CD4-positive, alpha-beta memory T cell (primary cell): ENCODE results near the gene B4GALT7. TPM values are rescaled to one million over a fixed set of nuclear protein-coding genes. Genes with fewer than 3 reads are reported as not detected.
A peak's percentile ranks its signal among the peaks of the same experiment; 100 is the strongest.
"Not testable (repeated sequence)": the region's sequence is repeated elsewhere in the genome, so short reads cannot be mapped to it uniquely, and the experiment has no call there.

ENCODE experiments used
- CTCF ChIA-PET: fragments of 350-600 bp; sonication (Branson Sonifier 250); formaldehyde crosslinking; loops from one replicate; lab custom pipeline; 2021; ENCODE audit warnings: inconsistent platforms; ENCODE audit not compliant: partially characterized antibody; lab: Charles Lee
- POLR2A ChIA-PET: fragments of 350-600 bp; sonication (Branson Sonifier 250); formaldehyde crosslinking; loops from one replicate; lab custom pipeline; 2021; ENCODE audit not compliant: partially characterized antibody; lab: Charles Lee
- DNase-seq, 5 donors: peaks; one replicate each; pipeline versions ENCODE4 v3.0.0 to v3.0.0-alpha.2; 2020 to 2022; ENCODE audit warnings: mixed read lengths in 1 of 5
- H3K27ac ChIP-seq: one replicate; pipeline ENCODE4 v1.7.0; 2013; ENCODE audit warnings: low read depth, low read length
- H3K27me3 ChIP-seq: 2 replicates; pipeline ENCODE4 v1.7.0; 2013; ENCODE audit warnings: mild to moderate bottlenecking, low read length, moderate library complexity; ENCODE audit not compliant: insufficient read depth
- H3K36me3 ChIP-seq: 2 replicates; pipeline ENCODE4 v1.7.0; 2013; ENCODE audit warnings: mild to moderate bottlenecking, low read length, moderate library complexity; ENCODE audit not compliant: insufficient read depth
- H3K4me1 ChIP-seq: 2 replicates; pipeline ENCODE4 v1.7.0; 2013; ENCODE audit warnings: mild to moderate bottlenecking, low read length, moderate library complexity; ENCODE audit not compliant: insufficient read depth
- H3K4me3 ChIP-seq, 2 donors: one replicate each; pipeline ENCODE4 v1.7.0; 2013; ENCODE audit warnings: low read length in 2 of 2, mild to moderate bottlenecking in 1 of 2
- H3K9me3 ChIP-seq, 2 donors: one replicate each; pipeline ENCODE4 v1.7.0; 2013; ENCODE audit warnings: low read length in 2 of 2, control low read depth in 1 of 2; ENCODE audit not compliant: control insufficient read depth in 1 of 2
- H3K27ac Mint-ChIP-seq, 7 donors: one replicate each; pipeline ENCODE4 v1.8.0; 2020 to 2021; ENCODE audit warnings: mixed read lengths in 7 of 7, mild to moderate bottlenecking in 6 of 7, inconsistent platforms in 3 of 7, moderate library complexity in 3 of 7
- H3K27me3 Mint-ChIP-seq, 2 donors: one replicate each; pipeline ENCODE4 v1.8.0; 2020 to 2021; ENCODE audit warnings: mixed read lengths in 2 of 2
- H3K36me3 Mint-ChIP-seq, 2 donors: one replicate each; pipeline ENCODE4 v1.8.0; 2020 to 2021; ENCODE audit warnings: mixed read lengths in 2 of 2, inconsistent platforms in 1 of 2, mild to moderate bottlenecking in 1 of 2
- H3K4me1 Mint-ChIP-seq, 4 donors: one replicate each; pipeline ENCODE4 v1.8.0; 2020 to 2021; ENCODE audit warnings: mixed read lengths in 4 of 4, mild to moderate bottlenecking in 1 of 4
- H3K4me3 Mint-ChIP-seq, 8 donors: one replicate each; pipeline ENCODE4 v1.8.0; 2020 to 2021; ENCODE audit warnings: mixed read lengths in 8 of 8, mild to moderate bottlenecking in 7 of 8, moderate library complexity in 6 of 8, inconsistent platforms in 3 of 8
- H3K9me3 Mint-ChIP-seq, 8 donors: one replicate each; pipeline ENCODE4 v1.8.0; 2020 to 2021; ENCODE audit warnings: mixed read lengths in 8 of 8, mild to moderate bottlenecking in 5 of 8, inconsistent platforms in 3 of 8, moderate library complexity in 1 of 8
- intact Hi-C: fragments of 100-400 bp; cut with micrococcal nuclease; formaldehyde crosslinking; loops from one replicate; pipeline ENCODE4 v1.15.1; 2023
- polyA plus RNA-seq, 2 donors: library from polyadenylated mRNA; unstranded; fragments of 300-500 nt; fragmentation: Illumina TruSeq; gene quantifications; one replicate each; pipeline ENCODE4 v1.2.3, GENCODE V29; 2021
- total RNA-seq, 2 experiments: library from RNA; stranded (reverse); gene quantifications; one replicate each; pipeline ENCODE4 v1.2.3, GENCODE V29; 2021

The B4GALT7 gene
- total and polyA plus RNA-seq, 4 experiments from 2014 or later: 23.3 to 47.9 (median 34.5) TPM

DNA sequence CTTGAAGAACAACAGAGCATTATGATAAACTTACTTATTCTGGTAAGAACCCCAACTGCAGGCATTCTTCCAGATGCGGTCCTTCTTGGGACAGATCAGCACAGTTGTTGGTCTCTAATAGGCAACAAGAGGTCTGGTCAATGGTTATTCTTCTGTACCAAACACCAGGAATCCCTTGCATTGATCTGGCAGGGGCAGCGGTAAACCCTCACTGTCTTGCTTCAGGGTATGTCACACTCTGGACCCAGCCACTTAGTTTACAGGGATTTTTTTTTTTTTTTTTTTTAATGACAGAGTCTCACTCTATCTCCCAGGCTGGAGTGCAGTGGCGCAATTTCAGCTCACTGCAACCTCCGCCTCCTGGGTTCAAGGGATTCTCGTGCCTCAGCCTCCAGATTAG, 44.3 kb upstream of the B4GALT7 start:
- Histone ChIP-seq H3K4me3 (no peak overlapping the region), H3K27ac (no peak overlapping the region), H3K4me1 (peaks cover 39% of the 10 kb centered on the region), H3K27me3 (no peaks in the 10 kb centered on the region), H3K36me3 (no peaks in the 10 kb centered on the region), H3K9me3 (no peaks in the 10 kb centered on the region)
- H3K36me3 Mint-ChIP-seq: peaks cover 0 to 15% of the 10 kb centered on the region in 2 donors
- no peaks in the 10 kb centered on the region for H3K9me3 Mint-ChIP-seq
- ChIA-PET CTCF (interaction anchor here (0.7 kb wide), 1 partner anchor 100 kb away, joined by 3 read pairs; no protein-coding TSS in a partner anchor), POLR2A (interaction anchor here (0.7 kb wide), 1 partner anchor 172 kb away, joined by 6 read pairs; the partner anchor contains the start of gene SLC34A1)
- H3K27ac Mint-ChIP-seq: peak overlapping the region in 1 of 7 donors; percentile 63
- intact Hi-C loops: no loop called here
- peak overlapping the region in 3 of 8 donors; percentile 84 to 93 (median 89) for H3K4me3 Mint-ChIP-seq
- H3K4me1 Mint-ChIP-seq: peaks cover 23 to 49% (median 34%) of the 10 kb centered on the region in 4 donors
- DNase-seq: no peak
- no peaks in the 10 kb centered on the region for H3K27me3 Mint-ChIP-seq

DNA sequence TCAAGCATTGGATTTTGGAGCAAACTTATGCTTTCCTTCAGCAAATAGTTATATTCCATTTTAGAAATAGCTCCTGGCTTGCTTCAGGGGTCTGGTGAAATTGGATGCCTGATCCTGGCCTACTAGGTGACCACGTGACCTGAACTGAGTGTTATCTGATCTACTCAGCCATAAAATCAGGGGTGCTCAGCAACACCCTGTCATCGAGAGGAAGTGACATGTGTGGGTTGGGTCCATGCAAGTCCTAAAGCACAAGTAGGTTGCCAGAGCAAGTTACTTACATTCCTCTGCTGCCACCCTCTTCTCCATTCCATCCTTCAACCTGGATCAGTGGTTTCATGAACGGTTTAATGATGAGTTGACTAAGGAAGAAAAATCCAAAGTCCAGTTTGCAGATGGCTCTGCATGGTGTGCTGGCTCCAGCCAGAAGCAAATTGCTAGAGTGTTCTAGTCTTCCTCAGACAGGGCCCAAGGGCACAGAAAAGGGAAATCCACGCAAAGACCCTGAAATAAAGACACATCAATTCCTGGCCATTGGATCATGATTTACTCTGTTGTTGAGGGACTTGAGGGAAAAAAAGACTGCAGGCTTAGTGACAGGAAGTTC, 42.8 kb upstream of the B4GALT7 start:
- CTCF ChIA-PET: interaction anchor here (1.3 kb wide), 1 partner anchor 9 kb away, joined by 4 read pairs; no protein-coding TSS in a partner anchor
- Mint-ChIP-seq H3K36me3 (peaks cover 0 to 4% of the 10 kb centered on the region in 2 donors), H3K9me3 (no peaks in the 10 kb centered on the region), H3K4me1 (peaks cover 20 to 42% (median 30%) of the 10 kb centered on the region in 4 donors), H3K4me3 (peak overlapping the region in 3 of 8 donors; percentile 15 to 39 (median 26)), H3K27me3 (no peaks in the 10 kb centered on the region), H3K27ac (peak overlapping the region; percentile 38 to 83 (median 55))
- no peaks in the 10 kb centered on the region for H3K27me3 ChIP-seq
- H3K4me1 ChIP-seq: peaks cover 36% of the 10 kb centered on the region
- H3K27ac ChIP-seq: no peak overlapping the region
- intact Hi-C loops: no loop called here
- H3K36me3 ChIP-seq: no peaks in the 10 kb centered on the region
- POLR2A ChIA-PET: no interaction called here
- H3K4me3 ChIP-seq: no peak overlapping the region
- H3K9me3 ChIP-seq: no peaks in the 10 kb centered on the region
- peak in 4 of 5 donors; percentile 25 to 40 (median 32) for DNase-seq

DNA sequence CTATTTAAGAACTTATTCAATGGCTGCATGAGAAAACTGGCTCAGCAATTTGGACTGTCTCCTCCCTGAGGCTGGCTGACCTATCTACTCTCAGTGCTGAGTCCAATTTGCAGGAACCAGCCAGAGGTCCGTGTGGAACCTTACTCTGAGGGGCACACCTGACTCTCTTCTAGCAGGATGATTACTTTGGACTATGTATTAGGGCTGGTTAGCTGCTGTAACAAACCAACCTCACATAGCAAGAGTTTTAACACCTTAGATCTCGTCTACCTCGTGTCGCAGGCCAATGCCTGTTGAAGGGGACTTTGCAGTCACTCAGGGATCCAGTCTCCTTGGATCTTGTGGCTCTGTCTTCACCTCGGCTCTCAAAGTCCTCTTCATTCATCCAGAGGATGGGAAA, 42.1 kb upstream of the B4GALT7 start:
- Mint-ChIP-seq H3K4me1 (peaks cover 16 to 35% (median 24%) of the 10 kb centered on the region in 4 donors), H3K27me3 (no peaks in the 10 kb centered on the region), H3K9me3 (no peaks in the 10 kb centered on the region), H3K36me3 (peaks cover 0 to 2% of the 10 kb centered on the region in 2 donors), H3K4me3 (peak overlapping the region in 1 of 8 donors; percentile 52), H3K27ac (no peak overlapping the region)
- ChIA-PET POLR2A (no interaction called here), CTCF (interaction anchor here (0.6 kb wide), 1 partner anchor 758 kb away, joined by 3 read pairs; no protein-coding TSS in a partner anchor)
- intact Hi-C loops: no loop called here
- H3K4me1 ChIP-seq: peaks cover 30% of the 10 kb centered on the region
- no peaks in the 10 kb centered on the region for H3K36me3 ChIP-seq
- H3K9me3 ChIP-seq: no peaks in the 10 kb centered on the region
- H3K4me3 ChIP-seq: no peak overlapping the region
- H3K27me3 ChIP-seq: no peaks in the 10 kb centered on the region
- no peak overlapping the region for H3K27ac ChIP-seq
- no peak for DNase-seq

DNA sequence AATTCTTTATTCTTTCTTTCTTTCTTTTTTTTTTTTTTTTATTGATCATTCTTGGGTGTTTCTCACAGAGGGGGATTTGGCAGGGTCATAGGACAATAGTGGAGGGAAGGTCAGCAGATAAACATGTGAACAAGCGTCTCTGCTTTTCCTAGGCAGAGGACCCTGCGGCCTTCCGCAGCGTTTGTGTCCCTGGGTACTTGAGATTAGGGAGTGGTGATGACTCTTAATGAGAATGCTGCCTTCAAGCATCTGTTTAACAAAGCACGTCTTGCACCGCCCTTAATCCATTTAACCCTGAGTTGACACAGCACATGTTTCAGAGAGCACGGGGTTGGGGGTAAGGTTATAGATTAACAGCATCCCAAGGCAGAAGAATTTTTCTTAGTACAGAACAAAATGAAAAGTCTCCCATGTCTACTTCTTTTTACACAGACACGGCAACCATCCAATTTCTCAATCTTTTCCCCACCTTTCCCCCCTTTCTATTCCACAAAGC, 40.4 kb upstream of the B4GALT7 start:
- H3K4me3 ChIP-seq, H3K27me3 Mint-ChIP-seq, DNase-seq, POLR2A ChIA-PET, H3K36me3 ChIP-seq, H3K27ac ChIP-seq, H3K9me3 Mint-ChIP-seq, H3K36me3 Mint-ChIP-seq, H3K27me3 ChIP-seq, intact Hi-C loops, H3K4me3 Mint-ChIP-seq, H3K9me3 ChIP-seq, H3K27ac Mint-ChIP-seq: not testable (repeated sequence)
- peaks cover 21% of the 10 kb centered on the region for H3K4me1 ChIP-seq
- CTCF ChIA-PET: interaction anchor here (0.8 to 1.1 kb wide), 2 partner anchors 104 to 502 kb away, joined by 3 read pairs; no protein-coding TSS in a partner anchor
- peaks cover 11 to 26% (median 16%) of the 10 kb centered on the region in 4 donors for H3K4me1 Mint-ChIP-seq

DNA sequence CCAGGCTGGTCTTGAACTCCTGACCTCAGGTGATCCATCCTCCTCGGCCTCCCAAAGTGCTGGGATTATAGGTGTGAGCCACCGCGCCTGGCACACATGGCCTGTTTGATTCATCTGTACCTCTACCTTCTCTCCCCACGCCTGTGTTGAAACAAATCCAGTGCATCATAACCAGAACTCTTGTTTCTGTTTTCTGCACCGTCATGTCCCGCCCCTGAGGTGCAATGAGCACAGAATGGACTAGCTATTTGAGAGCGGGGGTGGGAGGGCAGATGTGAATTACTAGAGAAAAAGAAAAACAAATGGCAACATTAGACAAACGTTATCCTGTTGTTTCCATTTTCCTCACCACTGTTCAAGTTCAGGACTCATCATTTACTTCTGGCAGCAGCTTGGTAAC, 34.9 kb upstream of the B4GALT7 start:
- no peaks in the 10 kb centered on the region for H3K9me3 ChIP-seq
- H3K27me3 Mint-ChIP-seq: peaks cover 3 to 4% of the 10 kb centered on the region in 2 donors
- H3K4me3 ChIP-seq: no peak overlapping the region
- ChIA-PET POLR2A (interaction anchor here (0.6 kb wide), 1 partner anchor 31 kb away, joined by 3 read pairs; no protein-coding TSS in a partner anchor), CTCF (interaction anchor here (1.0 kb wide), 1 partner anchor 42 kb away, joined by 3 read pairs; no protein-coding TSS in a partner anchor)
- H3K9me3 Mint-ChIP-seq: no peaks in the 10 kb centered on the region
- H3K4me1 ChIP-seq: no peaks in the 10 kb centered on the region
- no peaks in the 10 kb centered on the region for H3K4me1 Mint-ChIP-seq
- no peak overlapping the region for H3K4me3 Mint-ChIP-seq
- no peak overlapping the region for H3K27ac ChIP-seq
- intact Hi-C loops: no loop called here
- no peaks in the 10 kb centered on the region for H3K27me3 ChIP-seq
- H3K36me3 Mint-ChIP-seq: no peaks in the 10 kb centered on the region
- no peak for DNase-seq
- H3K36me3 ChIP-seq: no peaks in the 10 kb centered on the region
- no peak overlapping the region for H3K27ac Mint-ChIP-seq

DNA sequence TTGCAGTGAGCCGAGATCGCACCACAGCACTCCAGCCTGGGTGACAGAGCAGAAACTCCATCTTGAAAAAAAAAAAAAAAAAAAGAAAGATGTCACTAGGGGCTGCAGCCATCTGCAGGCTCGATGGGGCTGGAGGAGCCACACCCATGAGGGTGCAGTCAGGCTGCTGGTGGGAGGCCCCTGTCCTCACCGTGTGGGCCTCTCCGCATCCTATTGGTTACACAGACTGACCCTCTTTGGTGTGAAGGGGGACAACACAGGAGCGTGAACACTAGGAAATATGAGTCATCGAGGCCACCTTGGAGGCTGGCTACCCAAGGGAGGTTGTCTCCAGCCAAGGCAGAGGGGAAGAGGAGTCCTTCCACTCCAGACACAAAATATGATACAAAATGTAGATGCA, 31.6 kb upstream of the B4GALT7 start:
- ChIA-PET POLR2A (no interaction called here), CTCF (no interaction called here)
- Mint-ChIP-seq H3K4me3 (no peak overlapping the region), H3K9me3 (peaks cover 0 to 8% (median 0%) of the 10 kb centered on the region in 8 donors), H3K27me3 (peaks cover 3 to 4% of the 10 kb centered on the region in 2 donors), H3K27ac (no peak overlapping the region), H3K4me1 (no peaks in the 10 kb centered on the region), H3K36me3 (no peaks in the 10 kb centered on the region)
- Histone ChIP-seq H3K36me3 (no peaks in the 10 kb centered on the region), H3K4me1 (no peaks in the 10 kb centered on the region), H3K27me3 (no peaks in the 10 kb centered on the region), H3K4me3 (no peak overlapping the region), H3K9me3 (no peaks in the 10 kb centered on the region), H3K27ac (no peak overlapping the region)
- intact Hi-C loops: no loop called here
- DNase-seq: no peak

DNA sequence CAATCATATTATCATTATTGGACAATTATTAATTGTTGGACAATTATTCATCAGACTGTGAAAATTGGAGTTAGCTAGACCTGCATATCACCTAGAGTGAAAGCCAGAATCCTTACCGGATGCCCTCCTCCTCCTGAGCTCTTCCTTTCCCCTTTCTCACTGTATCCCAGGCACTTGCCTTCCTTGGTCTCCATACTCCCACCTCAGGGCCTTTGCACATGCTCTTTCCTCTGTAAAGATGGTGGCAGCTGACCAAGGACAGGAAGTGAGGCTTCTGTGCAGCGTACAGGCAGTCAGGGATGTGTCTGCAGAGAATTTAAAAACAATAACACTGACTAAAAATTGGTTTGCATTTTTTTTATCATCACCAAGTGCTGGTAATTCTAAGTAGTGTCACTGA, 30.0 kb upstream of the B4GALT7 start:
- no peak overlapping the region for H3K4me3 ChIP-seq
- Mint-ChIP-seq H3K4me1 (no peaks in the 10 kb centered on the region), H3K4me3 (no peak overlapping the region), H3K36me3 (no peaks in the 10 kb centered on the region), H3K9me3 (peaks cover 0 to 8% (median 0%) of the 10 kb centered on the region in 8 donors), H3K27me3 (peaks cover 3 to 4% of the 10 kb centered on the region in 2 donors), H3K27ac (no peak overlapping the region)
- no peak overlapping the region for H3K27ac ChIP-seq
- H3K4me1 ChIP-seq: no peaks in the 10 kb centered on the region
- CTCF ChIA-PET: interaction anchor here (0.6 to 1.5 kb wide), 2 partner anchors 9 to 216 kb away, joined by 3 read pairs; no protein-coding TSS in a partner anchor
- no peaks in the 10 kb centered on the region for H3K36me3 ChIP-seq
- intact Hi-C loops: no loop called here
- H3K9me3 ChIP-seq: no peaks in the 10 kb centered on the region
- no peaks in the 10 kb centered on the region for H3K27me3 ChIP-seq
- POLR2A ChIA-PET: no interaction called here
- no peak for DNase-seq
